Esophagus mucosa (tissue), 1 donor: ENCODE results near the gene EFCAB8. TPM values are rescaled to one million over a fixed set of nuclear protein-coding genes. Genes with fewer than 3 reads are reported as not detected.
"Not testable (repeated sequence)": the region's sequence is repeated elsewhere in the genome, so short reads cannot be mapped to it uniquely, and the experiment has no call there.

Source experiments
- ATAC-seq: fragments of 200-7000 bp; cut with Tn5 transposase; one replicate; pipeline ENCODE4 v1.9.1; 2020
- total RNA-seq: library from RNA; stranded (reverse); gene quantifications from one replicate; pipeline ENCODE4 v1.2.4, GENCODE V29; 2023
- donor health status: DM: yes; HTN: yes; CAD: no.

EFCAB8 gene
- total RNA-seq, 1 donor from 2014 or later, result 0.48 TPM

DNA sequence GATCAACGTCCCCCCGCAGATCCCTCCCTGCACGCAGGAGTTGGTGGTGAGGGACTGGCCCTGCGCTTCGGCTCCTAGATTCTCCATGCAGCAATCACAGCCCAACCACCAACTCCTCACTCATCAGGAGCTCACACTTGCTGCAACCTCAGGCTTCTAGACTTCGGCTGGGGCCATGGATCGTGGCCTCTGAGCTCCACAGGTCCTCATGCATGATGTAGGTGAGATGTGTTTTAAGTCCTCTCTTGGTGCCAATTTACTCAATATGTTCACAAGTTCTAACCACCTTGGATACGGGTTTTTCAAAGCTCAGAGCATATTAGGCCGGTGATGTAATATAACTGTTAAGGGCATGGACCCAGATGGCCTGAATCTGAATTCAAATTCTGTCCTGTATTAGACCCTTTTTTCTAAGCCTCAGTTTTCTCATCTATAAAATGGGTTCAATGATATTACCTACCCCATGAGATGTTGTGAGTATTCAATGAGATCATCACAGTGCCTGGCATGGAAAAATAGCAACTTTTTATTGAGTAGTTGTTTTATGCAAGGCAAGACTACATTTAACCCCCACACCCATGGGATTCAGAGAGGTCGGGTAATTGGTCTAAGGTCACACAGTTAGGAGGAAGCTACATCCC lies 114.5 kb downstream of the EFCAB8 start:
- no peak for ATAC-seq

DNA sequence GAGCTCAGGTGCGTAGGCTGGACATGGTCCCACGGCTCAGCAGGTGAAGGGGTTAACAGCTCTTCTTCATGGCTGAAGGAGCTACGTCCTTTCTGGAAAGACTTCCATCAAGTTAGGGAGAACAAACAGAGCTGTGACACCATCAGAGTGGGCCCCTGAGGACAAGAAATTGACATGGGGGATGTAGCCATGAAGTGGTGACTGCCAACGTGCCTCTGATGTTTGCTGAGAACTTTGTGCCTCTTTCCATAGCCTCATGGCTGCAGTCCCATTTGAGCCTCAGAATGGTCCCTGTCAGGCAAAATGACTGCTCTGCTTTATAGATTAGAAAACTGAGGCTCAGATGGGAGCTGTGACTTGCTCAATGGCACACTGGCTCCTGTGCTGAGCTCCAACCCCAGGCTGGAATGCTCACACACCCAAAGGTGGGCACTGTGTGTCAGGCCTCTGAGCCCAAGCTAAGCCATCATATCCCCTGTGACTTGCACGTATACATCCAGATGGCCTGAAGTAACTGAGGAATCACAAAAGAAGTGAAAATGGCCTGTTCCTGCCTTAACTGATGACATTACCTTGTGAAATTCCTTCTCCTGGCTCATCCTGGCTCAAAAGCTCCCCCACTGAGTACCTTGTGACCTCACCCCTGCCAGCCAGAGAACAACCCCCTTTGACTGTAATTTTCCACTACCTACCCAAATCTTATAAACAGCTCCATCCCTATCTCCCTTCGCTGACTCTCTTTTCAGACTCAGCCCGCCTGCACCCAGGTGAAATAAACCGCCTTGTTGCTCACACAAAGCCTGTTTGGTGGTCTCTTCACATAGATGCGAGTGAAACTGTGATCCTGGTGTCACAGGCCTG lies 115.7 kb downstream of the EFCAB8 start:
- not testable (repeated sequence) for ATAC-seq

DNA sequence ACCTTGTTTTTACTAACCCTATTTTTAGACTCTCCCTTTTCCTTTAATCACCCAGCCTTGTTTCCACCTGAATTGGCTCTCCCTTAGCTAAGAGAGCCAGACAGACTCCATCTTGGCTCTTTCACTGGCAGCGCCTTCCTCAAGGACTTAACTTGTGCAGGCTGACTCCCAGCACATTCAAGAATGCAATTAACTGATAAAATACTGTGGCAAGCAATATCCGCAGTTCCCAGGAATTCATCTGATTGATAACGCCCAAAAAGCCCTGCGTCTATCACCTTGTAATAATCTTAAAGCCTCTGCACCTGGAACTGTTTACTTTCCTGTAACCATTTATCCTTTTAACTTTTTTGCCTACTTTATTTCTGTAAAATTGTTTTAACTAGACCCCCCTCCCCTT lies 116.4 kb downstream of the EFCAB8 start:
- ATAC-seq, result not testable (repeated sequence)

GRCh38 chr20:32975698-32976674 lies 117.3 kb downstream of the EFCAB8 start:
- ATAC-seq, result no peak

DNA sequence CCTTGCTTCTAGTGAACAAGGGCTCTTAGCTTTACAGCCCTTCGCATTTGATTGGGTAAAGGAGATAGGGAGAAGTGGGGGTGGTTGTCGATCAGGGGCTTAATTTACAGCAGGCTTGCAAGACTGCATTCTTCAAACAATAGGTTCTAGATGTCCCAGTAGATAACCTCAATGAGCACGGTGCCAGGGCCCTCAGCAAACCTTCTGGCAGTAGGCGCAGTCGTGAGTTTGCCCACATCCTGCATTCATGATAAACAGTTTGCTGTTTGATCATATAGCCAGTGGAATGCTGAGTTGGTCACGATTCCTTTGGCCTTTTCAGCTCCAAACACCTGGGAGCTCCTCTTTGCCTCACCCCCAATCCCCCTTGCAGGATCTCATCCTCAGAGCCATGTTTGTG lies 118.0 kb downstream of the EFCAB8 start:
- ATAC-seq, result no peak

- no peak for ATAC-seq
Observed at GRCh38 chr20:32977281-32978008, 118.7 kb downstream of the EFCAB8 start.

GRCh38 chr20:32978009-32978335 lies 119.2 kb downstream of the EFCAB8 start:
- no peak for ATAC-seq

GRCh38 chr20:32979201-32979998 lies 120.7 kb downstream of the EFCAB8 start:
- no peak for ATAC-seq

GRCh38 chr20:32980131-32980941 lies 121.6 kb downstream of the EFCAB8 start:
- no peak for ATAC-seq

GRCh38 chr20:32980990-32981389 lies 122.3 kb downstream of the EFCAB8 start:
- ATAC-seq, result no peak

- ATAC-seq, result no peak
Observed at GRCh38 chr20:32982617-32983458, 124.1 kb downstream of the EFCAB8 start.

- ATAC-seq, result no peak
Observed at GRCh38 chr20:32983459-32984112, 124.9 kb downstream of the EFCAB8 start.

GRCh38 chr20:32984196-32984595 lies 125.5 kb downstream of the EFCAB8 start:
- ATAC-seq, result no peak

DNA sequence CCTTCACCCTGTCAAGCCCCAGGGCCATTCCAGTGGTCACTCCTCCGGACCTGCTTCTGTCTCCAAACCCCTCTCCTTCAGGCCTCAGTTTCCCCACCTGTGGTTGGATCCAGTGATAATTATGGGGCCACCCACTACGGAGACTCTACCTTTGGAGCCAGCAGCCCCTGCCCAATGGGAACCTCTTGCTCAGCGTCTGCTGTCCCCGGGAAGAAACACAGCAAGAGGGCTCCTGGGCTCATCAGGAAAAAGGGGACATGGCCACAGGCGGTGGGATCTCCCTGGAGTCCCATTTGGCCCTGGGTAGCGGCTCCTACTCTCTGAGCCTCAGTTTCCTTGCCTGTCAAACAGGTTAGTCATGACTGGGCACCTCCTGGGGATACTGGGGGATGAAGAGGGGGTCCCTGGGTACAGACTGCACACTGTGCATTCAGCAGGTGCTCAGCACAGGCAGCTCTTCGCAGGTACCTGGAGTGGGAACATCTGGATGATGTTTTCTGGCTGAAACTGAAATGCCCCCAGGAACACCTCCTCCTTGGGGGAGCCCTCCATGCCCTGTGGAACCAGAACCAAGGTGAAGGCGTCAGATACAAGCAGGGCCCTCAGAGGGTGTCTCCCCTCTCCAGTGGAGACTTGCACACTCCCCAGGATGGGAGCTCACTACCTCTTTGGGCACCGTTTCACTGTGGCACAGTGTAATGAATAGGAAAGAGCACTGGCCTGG lies 126.1 kb downstream of the EFCAB8 start:
- no peak for ATAC-seq

- no peak for ATAC-seq
Observed at GRCh38 chr20:32985596-32985995, 126.9 kb downstream of the EFCAB8 start.

GRCh38 chr20:32986331-32986966 lies 127.7 kb downstream of the EFCAB8 start:
- ATAC-seq, result no peak

DNA sequence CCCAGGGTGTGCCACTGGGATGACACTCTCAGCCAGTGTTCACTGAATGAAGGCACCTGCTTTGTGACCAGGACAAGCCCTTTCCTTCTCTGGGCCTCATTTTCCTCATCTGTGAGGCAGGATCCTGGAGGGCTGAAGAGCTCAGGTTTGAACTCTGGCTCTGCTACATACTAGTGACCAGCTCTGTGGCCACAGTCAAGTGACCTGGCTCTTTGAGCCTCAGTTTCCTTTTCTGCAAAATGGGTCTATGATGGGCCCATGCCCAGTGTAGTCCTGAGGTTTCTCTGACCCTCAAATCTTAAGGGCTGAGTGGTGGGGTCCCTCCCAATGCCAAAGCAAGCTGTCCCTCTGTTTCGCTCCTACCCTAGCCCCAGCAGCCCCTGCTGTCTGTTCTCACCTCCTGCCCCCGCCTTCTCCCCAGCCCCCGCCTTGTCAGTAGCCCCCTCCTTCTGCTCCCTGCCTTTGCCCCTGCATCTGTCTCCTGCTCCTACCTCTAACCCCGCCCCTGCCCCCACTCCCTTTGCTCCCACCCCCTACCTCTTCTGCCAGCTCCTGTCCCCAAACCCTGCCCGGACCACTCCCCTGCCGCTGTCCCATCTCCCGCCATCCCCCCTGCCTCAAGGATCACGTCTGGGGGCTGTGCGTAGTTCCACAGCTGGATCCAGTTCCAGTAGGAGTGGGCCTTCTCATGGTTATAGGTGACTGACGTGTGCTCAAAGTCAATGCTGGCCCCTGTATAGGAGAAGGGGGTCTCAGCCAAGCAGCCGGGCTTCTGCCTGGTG lies 128.5 kb downstream of the EFCAB8 start:
- no peak for ATAC-seq
